Measurements from ENCODE around the gene SPACA7.
"Not testable (repeated sequence)": the region's sequence is repeated elsewhere in the genome, so short reads cannot be mapped to it uniquely, and the experiment has no call there.

SPACA7 gene

GRCh38 chr13:112368883-112369282, 7.3 kb upstream of the SPACA7 start:
- Histone ChIP-seq H3K4me3 (ENCODE audit: low read depth in 1 of 2, low read length in 1 of 2) (no peak overlapping the region), H3K36me3 (no peaks in the 10 kb centered on the region), H3K27ac (no peak overlapping the region), H3K27me3 (no peaks in the 10 kb centered on the region), H3K4me1 (ENCODE audit: control insufficient read depth in 1 of 2, insufficient read depth in 1 of 2, low read depth in 1 of 2, low read length in 1 of 2) (no peaks in the 10 kb centered on the region), H3K9me3 (peaks cover 5% of the 10 kb centered on the region)
- TF ChIP-seq CTCF (IDR thresholded peaks at IDR 0.05), result no peak

- H3K27me3 ChIP-seq, result no peaks in the 10 kb centered on the region
- peaks cover 5% of the 10 kb centered on the region for H3K9me3 ChIP-seq
- H3K4me3 ChIP-seq (ENCODE audit: low read depth in 1 of 2, low read length in 1 of 2), result no peak overlapping the region
- H3K27ac ChIP-seq, result no peak overlapping the region
- TF ChIP-seq CTCF (IDR thresholded peaks at IDR 0.05), result no peak
- no peaks in the 10 kb centered on the region for H3K4me1 ChIP-seq (ENCODE audit: control insufficient read depth in 1 of 2, insufficient read depth in 1 of 2, low read depth in 1 of 2, low read length in 1 of 2)
- no peaks in the 10 kb centered on the region for H3K36me3 ChIP-seq
Observed at GRCh38 chr13:112370311-112370710, 5.8 kb upstream of the SPACA7 start.

- H3K4me1 ChIP-seq (ENCODE audit: control insufficient read depth in 1 of 2, insufficient read depth in 1 of 2, low read depth in 1 of 2, low read length in 1 of 2), result no peaks in the 10 kb centered on the region
- H3K27ac ChIP-seq, result no peak overlapping the region
- no peak for TF ChIP-seq CTCF (IDR thresholded peaks at IDR 0.05)
- no peaks in the 10 kb centered on the region for H3K27me3 ChIP-seq
- H3K9me3 ChIP-seq, result no peaks in the 10 kb centered on the region
- no peak overlapping the region for H3K4me3 ChIP-seq (ENCODE audit: low read depth in 1 of 2, low read length in 1 of 2)
- H3K36me3 ChIP-seq, result no peaks in the 10 kb centered on the region
Observed at GRCh38 chr13:112374271-112374670, 1.9 kb upstream of the SPACA7 start.

GRCh38 chr13:112391746-112392145, 15.6 kb downstream of the SPACA7 start:
- no peak for TF ChIP-seq CTCF (IDR thresholded peaks at IDR 0.05)

GRCh38 chr13:112392719-112393118, 16.6 kb downstream of the SPACA7 start:
- H3K9me3 ChIP-seq, result no peaks in the 10 kb centered on the region
- H3K27me3 ChIP-seq, result no peaks in the 10 kb centered on the region
- H3K4me3 ChIP-seq (ENCODE audit: low read depth in 1 of 2, low read length in 1 of 2), result no peak overlapping the region
- H3K36me3 ChIP-seq, result no peaks in the 10 kb centered on the region
- no peak for TF ChIP-seq CTCF (IDR thresholded peaks at IDR 0.05)
- H3K4me1 ChIP-seq (ENCODE audit: control insufficient read depth in 1 of 2, insufficient read depth in 1 of 2, low read depth in 1 of 2, low read length in 1 of 2), result no peaks in the 10 kb centered on the region
- no peak overlapping the region for H3K27ac ChIP-seq

More at GRCh38 chr13:112391746-112392145, 15.6 kb downstream of the SPACA7 start:
- Histone ChIP-seq H3K9me3 (no peaks in the 10 kb centered on the region), H3K4me3 (ENCODE audit: low read depth in 1 of 2, low read length in 1 of 2) (no peak overlapping the region), H3K4me1 (ENCODE audit: control insufficient read depth in 1 of 2, insufficient read depth in 1 of 2, low read depth in 1 of 2, low read length in 1 of 2) (no peaks in the 10 kb centered on the region), H3K27me3 (no peaks in the 10 kb centered on the region), H3K36me3 (no peaks in the 10 kb centered on the region), H3K27ac (no peak overlapping the region)

GRCh38 chr13:112395022-112395421, 18.9 kb downstream of the SPACA7 start:
- H3K4me1 ChIP-seq (ENCODE audit: control insufficient read depth in 1 of 2, insufficient read depth in 1 of 2, low read depth in 1 of 2, low read length in 1 of 2); H3K36me3 ChIP-seq; H3K4me3 ChIP-seq (ENCODE audit: low read depth in 1 of 2, low read length in 1 of 2); H3K27ac ChIP-seq; H3K9me3 ChIP-seq; H3K27me3 ChIP-seq: not testable (repeated sequence)

GRCh38 chr13:112395941-112396340, 19.8 kb downstream of the SPACA7 start:
- H3K27ac ChIP-seq; H3K4me3 ChIP-seq (ENCODE audit: low read depth in 1 of 2, low read length in 1 of 2); H3K36me3 ChIP-seq; H3K27me3 ChIP-seq; H3K4me1 ChIP-seq (ENCODE audit: control insufficient read depth in 1 of 2, insufficient read depth in 1 of 2, low read depth in 1 of 2, low read length in 1 of 2); H3K9me3 ChIP-seq: not testable (repeated sequence)
